GM12864 (cell line): Measurements from ENCODE around the gene TEX14.
"Not testable (repeated sequence)": the region's sequence is repeated elsewhere in the genome, so short reads cannot be mapped to it uniquely, and the experiment has no call there.

Experiments
- DNase-seq: peaks from one replicate; pipeline ENCODE4 v3.0.0-alpha.2; 2011; ENCODE audit warnings: low read depth
- H3K4me3 ChIP-seq: 2 replicates; pipeline ENCODE4 v1.5.1; 2011; ENCODE audit warnings: mild to moderate bottlenecking, low read depth, low read length, control low read depth
- CTCF ChIP-seq: IDR thresholded peaks from 2 replicates; pipeline ENCODE4 v1.5.1; 2011; ENCODE audit warnings: low read depth, mild to moderate bottlenecking, moderate library complexity, low read length, control low read depth, inconsistent platforms; ENCODE audit errors: missing control alignments

Gene TEX14

DNA sequence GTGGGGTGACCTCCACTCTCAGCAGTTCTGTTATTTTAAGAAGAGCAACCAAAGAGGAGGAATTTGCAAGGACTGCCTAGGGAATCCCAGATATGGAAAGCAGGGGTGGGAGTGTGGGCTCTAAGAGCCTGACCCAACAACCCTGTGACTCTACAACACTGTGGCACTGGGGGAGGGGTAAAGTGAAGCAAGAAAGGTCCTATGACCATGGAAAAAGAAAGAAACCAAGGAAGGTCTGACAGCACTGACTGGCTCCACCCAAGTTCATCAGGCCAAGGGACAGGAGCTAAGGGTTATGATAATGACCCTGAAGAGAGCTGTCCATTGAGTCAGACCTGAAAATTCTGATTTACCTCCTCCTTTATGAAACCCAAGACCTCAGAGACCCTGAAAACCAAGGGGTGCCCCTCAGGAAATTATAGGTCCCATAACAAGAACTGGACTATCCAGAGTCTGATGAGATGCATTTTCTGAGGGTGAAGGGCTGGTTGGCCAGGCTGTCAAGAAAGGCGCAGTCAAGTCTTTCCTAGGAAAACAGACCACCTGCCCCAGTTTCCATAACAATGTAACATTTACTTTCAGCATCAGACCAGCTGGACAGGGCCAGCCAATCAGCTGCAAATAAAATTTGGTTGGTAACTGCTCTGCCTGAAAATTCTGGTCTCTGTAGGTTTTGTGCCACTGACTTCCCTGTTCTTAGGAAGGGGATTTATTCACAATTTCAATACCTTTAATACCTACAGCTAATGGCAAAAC is 123.6 kb downstream of the TEX14 start:
- no peak for TF ChIP-seq CTCF
- DNase-seq = no peak
- H3K4me3 ChIP-seq = no peak overlapping the region

GRCh38 chr17:58565389-58566311 is 126.2 kb downstream of the TEX14 start:
- no peak for DNase-seq
- TF ChIP-seq CTCF = no peak
- no peak overlapping the region for H3K4me3 ChIP-seq

- no peak for DNase-seq
- no peak for TF ChIP-seq CTCF
Measured at GRCh38 chr17:58564971-58565370, 126.9 kb downstream of the TEX14 start.

GRCh38 chr17:58564243-58564642 is 127.6 kb downstream of the TEX14 start:
- H3K4me3 ChIP-seq = no peak overlapping the region
- DNase-seq = no peak
- no peak for TF ChIP-seq CTCF

More at GRCh38 chr17:58564971-58565370, 126.9 kb downstream of the TEX14 start:
- H3K4me3 ChIP-seq = no peak overlapping the region

DNA sequence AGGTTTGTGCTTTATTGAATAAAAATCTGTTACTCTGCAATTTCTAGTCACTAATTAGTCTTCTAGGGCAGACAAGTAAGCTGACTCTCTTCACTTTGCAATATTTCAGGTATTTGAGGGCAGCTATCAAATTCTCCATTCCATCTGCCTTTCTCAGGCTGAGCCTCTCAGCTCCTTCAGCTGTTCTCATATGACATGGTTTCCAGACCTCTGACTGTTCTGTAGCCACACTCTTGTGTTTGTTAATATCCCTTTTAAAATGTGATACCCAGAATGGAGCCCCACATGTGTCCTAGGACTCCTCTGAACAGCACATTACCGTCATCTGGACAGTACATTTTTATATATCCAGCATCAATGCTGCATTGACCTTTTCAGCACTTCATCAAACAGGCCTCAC is 131.3 kb downstream of the TEX14 start:
- H3K4me3 ChIP-seq = no peak overlapping the region
- no peak for DNase-seq
- TF ChIP-seq CTCF = no peak

GRCh38 chr17:58557981-58558380 is 133.9 kb downstream of the TEX14 start:
- DNase-seq = no peak
- H3K4me3 ChIP-seq = no peak overlapping the region
- no peak for TF ChIP-seq CTCF

GRCh38 chr17:58556833-58557250 is 135.0 kb downstream of the TEX14 start:
- no peak for TF ChIP-seq CTCF
- DNase-seq = no peak
- H3K4me3 ChIP-seq = no peak overlapping the region

- not testable (repeated sequence) for DNase-seq, H3K4me3 ChIP-seq
Measured at GRCh38 chr17:58555109-58555508, 136.7 kb downstream of the TEX14 start.
